Muscle of leg (tissue), 11 donors: ENCODE data around the gene MYL12B. TPM values are rescaled to one million over a fixed set of nuclear protein-coding genes. Genes with fewer than 3 reads are reported as not detected.
A peak's percentile ranks its signal among the peaks of the same experiment; 100 is the strongest.

Experiments used
- DNase-seq: peaks from one replicate; pipeline ENCODE4 v3.0.0; 2013
- H3K27ac ChIP-seq: one replicate; pipeline ENCODE4 v1.5.1; 2013; ENCODE audit warnings: mild to moderate bottlenecking, low read length, control low read depth
- H3K27me3 ChIP-seq: one replicate; pipeline ENCODE4 v1.6.1; 2013; ENCODE audit warnings: low read length; ENCODE audit not compliant: control insufficient read depth, insufficient read depth
- H3K36me3 ChIP-seq: one replicate; pipeline ENCODE4 v1.6.1; 2013; ENCODE audit warnings: low read length; ENCODE audit not compliant: control insufficient read depth, insufficient read depth
- H3K4me1 ChIP-seq: one replicate; pipeline ENCODE4 v1.6.1; 2013; ENCODE audit warnings: low read length; ENCODE audit not compliant: control insufficient read depth, insufficient read depth
- H3K4me3 ChIP-seq: one replicate; pipeline ENCODE4 v1.5.1; 2013; ENCODE audit warnings: low read length, control low read depth
- H3K9me3 ChIP-seq: replicated peaks from 2 replicates; pipeline ENCODE4 v1.6.1; 2013; ENCODE audit warnings: low read depth, low read length; ENCODE audit not compliant: control insufficient read depth
- WGBS: methylation state at CpG from one replicate; pipeline ENCODE4 v1.1.5; 2013; ENCODE audit warnings: missing lambda C conversion rate; ENCODE audit not compliant: insufficient coverage; 5-methylcytosine and 5-hydroxymethylcytosine counted together
- polyA plus RNA-seq, 8 donors: library from polyadenylated mRNA; unstranded; fragments of 120-200 nt; gene quantifications; one replicate each; pipeline versions ENCODE4 v1.2.1 to v1.2.3, GENCODE V29; 2013; ENCODE audit warnings: inconsistent platforms in 1 of 8, low replicate concordance in 1 of 8; ENCODE audit not compliant: insufficient read length in 8 of 8, insufficient read depth in 1 of 8
- total RNA-seq: library from RNA; stranded (reverse); fragments of 120-200 nt; gene quantifications from one replicate; pipeline ENCODE4 v1.2.4, GENCODE V29; 2013

The MYL12B gene
- total and polyA plus RNA-seq, 9 donors, result 209 to 315 (median 233) TPM

- no peak for DNase-seq
Observed at GRCh38 chr18:3233433-3234168, 28.3 kb upstream of the MYL12B start.

GRCh38 chr18:3234457-3234856 lies 27.5 kb upstream of the MYL12B start:
- 61% methylated on average over 3 of the region's 5 CpGs for WGBS
- H3K4me3 ChIP-seq, result no peak overlapping the region
- no peaks in the 10 kb centered on the region for H3K9me3 ChIP-seq
- H3K27ac ChIP-seq, result no peak overlapping the region
- H3K27me3 ChIP-seq, result no peaks in the 10 kb centered on the region
- no peaks in the 10 kb centered on the region for H3K36me3 ChIP-seq
- no peak for DNase-seq
- H3K4me1 ChIP-seq, result no peaks in the 10 kb centered on the region

More at GRCh38 chr18:3233433-3234168, 28.3 kb upstream of the MYL12B start:
- no peaks in the 10 kb centered on the region for H3K4me1 ChIP-seq
- WGBS, result 67% methylated on average over 1 of the region's 4 CpGs
- H3K27ac ChIP-seq, result no peak overlapping the region
- H3K9me3 ChIP-seq, result no peaks in the 10 kb centered on the region
- H3K27me3 ChIP-seq, result no peaks in the 10 kb centered on the region
- no peak overlapping the region for H3K4me3 ChIP-seq
- no peaks in the 10 kb centered on the region for H3K36me3 ChIP-seq

GRCh38 chr18:3235846-3236245 lies 26.1 kb upstream of the MYL12B start:
- 94% methylated on average over 1 of the region's 2 CpGs for WGBS
- H3K36me3 ChIP-seq, result no peaks in the 10 kb centered on the region
- DNase-seq, result no peak
- H3K9me3 ChIP-seq, result no peaks in the 10 kb centered on the region
- no peak overlapping the region for H3K27ac ChIP-seq
- no peak overlapping the region for H3K4me3 ChIP-seq
- H3K4me1 ChIP-seq, result no peaks in the 10 kb centered on the region
- no peaks in the 10 kb centered on the region for H3K27me3 ChIP-seq

- peaks cover under 1% of the 10 kb centered on the region for H3K9me3 ChIP-seq
- H3K4me1 ChIP-seq, result no peaks in the 10 kb centered on the region
- 92% methylated on average over 4 of the region's 4 CpGs for WGBS
- H3K4me3 ChIP-seq, result no peak overlapping the region
- DNase-seq, result no peak
- H3K27ac ChIP-seq, result no peak overlapping the region
- H3K27me3 ChIP-seq, result no peaks in the 10 kb centered on the region
- no peaks in the 10 kb centered on the region for H3K36me3 ChIP-seq
Observed at GRCh38 chr18:3236470-3236869, 25.5 kb upstream of the MYL12B start.

GRCh38 chr18:3238742-3239141 lies 23.2 kb upstream of the MYL12B start:
- DNase-seq, result no peak
- Histone ChIP-seq H3K27me3 (no peaks in the 10 kb centered on the region), H3K4me3 (no peak overlapping the region), H3K9me3 (peaks cover 2% of the 10 kb centered on the region), H3K4me1 (no peaks in the 10 kb centered on the region), H3K27ac (no peak overlapping the region), H3K36me3 (no peaks in the 10 kb centered on the region)
- 100% methylated on average over 1 of the region's 2 CpGs for WGBS

GRCh38 chr18:3245185-3245564 lies 16.8 kb upstream of the MYL12B start:
- peaks cover 13% of the 10 kb centered on the region for H3K4me1 ChIP-seq
- DNase-seq, result no peak
- H3K9me3 ChIP-seq, result peaks cover 2% of the 10 kb centered on the region
- H3K36me3 ChIP-seq, result peaks cover 7% of the 10 kb centered on the region
- H3K27ac ChIP-seq, result no peak overlapping the region
- no peaks in the 10 kb centered on the region for H3K27me3 ChIP-seq
- 71% methylated on average over 1 of the region's 1 CpG for WGBS
- H3K4me3 ChIP-seq, result peak overlapping the region; percentile 99

- Histone ChIP-seq H3K36me3 (peaks cover 10% of the 10 kb centered on the region), H3K27me3 (no peaks in the 10 kb centered on the region), H3K9me3 (peaks cover 2% of the 10 kb centered on the region), H3K4me3 (peak overlapping the region; percentile 99), H3K27ac (peak overlapping the region; percentile 100), H3K4me1 (peaks cover 13% of the 10 kb centered on the region)
- DNase-seq, result peak; percentile 96
- WGBS, result 7% methylated on average over 13 of the region's 29 CpGs
Observed at GRCh38 chr18:3245853-3246634, 15.9 kb upstream of the MYL12B start.

GRCh38 chr18:3246635-3247239 lies 15.2 kb upstream of the MYL12B start:
- Histone ChIP-seq H3K27ac (peak overlapping the region; percentile 100), H3K4me1 (peaks cover 13% of the 10 kb centered on the region), H3K9me3 (no peaks in the 10 kb centered on the region), H3K4me3 (peak overlapping the region; percentile 99), H3K27me3 (no peaks in the 10 kb centered on the region), H3K36me3 (peaks cover 10% of the 10 kb centered on the region)
- 20% methylated on average over 15 of the region's 23 CpGs for WGBS
- peak; percentile 71 for DNase-seq

GRCh38 chr18:3247240-3248061 lies 14.5 kb upstream of the MYL12B start, which contains the start of gene MYL12A:
Gene MYL12A, plus strand, starts transcription at chr18:3247801. Its CDS starts 5,447 bp downstream, at chr18:3253248.
- Histone ChIP-seq H3K9me3 (no peaks in the 10 kb centered on the region), H3K27me3 (no peaks in the 10 kb centered on the region), H3K4me3 (peak within 1 kb of the TSS; percentile 99), H3K4me1 (peaks cover 13% of the 10 kb centered on the region), H3K36me3 (peaks cover 10% of the 10 kb centered on the region), H3K27ac (peak within 1 kb of the TSS; percentile 100)
- peak; percentile 99 for DNase-seq
- WGBS, result under 1% methylated on average over 58 of the region's 65 CpGs
